ENCODE data around the gene ZBTB9.

The ZBTB9 gene

GRCh38 chr6:33418690-33419291 is 35.6 kb upstream of the ZBTB9 start:
- DNase-seq = peak in 1 of 2 experiments; percentile 15

GRCh38 chr6:33419580-33420490 is 34.5 kb upstream of the ZBTB9 start, which contains the start of gene SYNGAP1:
Gene SYNGAP1, plus strand, starts transcription at chr6:33420065. Its CDS starts 200 bp downstream, at chr6:33420265.
- peak in 1 of 2 experiments; percentile 18 for DNase-seq

DNA sequence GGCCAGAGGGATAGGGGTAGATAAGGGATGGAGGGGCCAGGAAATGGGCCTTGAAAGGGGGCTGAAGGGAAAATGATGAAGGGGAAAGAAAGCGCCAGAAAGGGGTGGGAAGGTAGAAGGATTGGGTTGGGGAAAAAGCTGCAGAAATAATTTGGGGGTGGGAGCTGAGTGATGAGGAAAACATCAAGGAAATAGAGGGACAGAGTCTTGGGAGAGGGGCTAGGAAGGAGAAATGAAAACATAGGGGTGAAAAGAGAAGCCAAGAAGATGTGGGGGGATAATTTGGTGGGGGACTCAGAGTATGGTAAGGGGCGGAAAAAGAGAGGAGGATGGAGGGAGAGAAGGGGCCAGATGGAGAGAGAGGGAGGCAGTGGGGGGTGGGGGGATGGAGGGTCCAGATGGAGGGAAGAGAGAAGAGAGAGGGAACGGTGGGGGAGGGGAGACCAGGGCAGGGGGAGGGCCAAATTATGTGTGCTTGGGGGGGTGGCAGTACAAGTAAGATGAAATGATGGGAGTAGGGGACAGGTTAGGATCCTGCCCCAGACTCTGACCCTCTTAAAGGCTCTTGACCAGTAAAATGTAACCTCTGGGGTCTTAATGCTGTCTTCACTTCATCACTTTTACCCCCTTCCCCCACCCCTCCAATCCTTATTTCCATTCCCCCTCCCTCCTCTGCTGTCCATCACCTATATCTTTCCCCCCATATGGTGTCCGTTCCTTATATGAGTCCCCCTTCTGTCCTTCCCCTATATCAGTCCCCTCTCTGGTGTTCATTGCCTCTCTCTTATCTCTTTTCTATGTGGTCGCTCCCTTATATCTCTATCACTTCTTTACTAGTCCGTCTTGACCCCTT is 33.7 kb upstream of the ZBTB9 start:
- no peak for DNase-seq

DNA sequence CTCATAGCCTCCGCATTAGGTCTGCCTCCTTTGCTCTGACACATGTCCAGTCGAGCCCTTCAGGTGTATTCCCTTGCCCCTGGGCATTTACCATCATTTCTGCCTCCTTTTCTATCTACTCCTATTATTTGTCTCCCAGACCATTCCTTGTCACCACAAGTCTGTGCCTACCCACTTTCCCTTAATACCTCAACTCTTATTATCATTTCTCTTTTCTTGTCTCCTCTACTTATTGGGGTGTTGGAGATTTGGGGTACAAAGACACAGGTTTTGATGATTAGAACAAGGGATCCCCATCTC is 33.1 kb upstream of the ZBTB9 start:
- DNase-seq = no peak

DNA sequence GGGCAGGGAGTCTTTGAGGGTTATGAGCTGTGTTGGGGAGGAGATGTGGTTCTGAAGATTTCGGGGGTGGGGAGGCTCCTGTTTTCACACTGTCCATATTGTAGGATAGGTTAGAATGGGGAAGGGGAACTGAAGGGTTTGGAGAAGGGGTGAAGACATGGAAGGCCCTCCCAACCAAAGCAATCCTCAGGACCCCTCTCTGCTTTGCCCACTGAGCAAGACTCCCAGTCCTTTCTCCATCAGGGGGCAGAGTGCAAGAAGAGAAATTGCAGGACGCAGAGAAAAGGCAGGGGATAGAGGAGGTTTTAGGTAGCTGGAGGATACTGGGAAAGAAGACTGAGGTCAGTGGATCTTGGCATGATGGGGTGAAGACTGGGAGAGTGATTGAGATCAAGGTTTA is 30.6 kb upstream of the ZBTB9 start:
- no peak for DNase-seq

DNA sequence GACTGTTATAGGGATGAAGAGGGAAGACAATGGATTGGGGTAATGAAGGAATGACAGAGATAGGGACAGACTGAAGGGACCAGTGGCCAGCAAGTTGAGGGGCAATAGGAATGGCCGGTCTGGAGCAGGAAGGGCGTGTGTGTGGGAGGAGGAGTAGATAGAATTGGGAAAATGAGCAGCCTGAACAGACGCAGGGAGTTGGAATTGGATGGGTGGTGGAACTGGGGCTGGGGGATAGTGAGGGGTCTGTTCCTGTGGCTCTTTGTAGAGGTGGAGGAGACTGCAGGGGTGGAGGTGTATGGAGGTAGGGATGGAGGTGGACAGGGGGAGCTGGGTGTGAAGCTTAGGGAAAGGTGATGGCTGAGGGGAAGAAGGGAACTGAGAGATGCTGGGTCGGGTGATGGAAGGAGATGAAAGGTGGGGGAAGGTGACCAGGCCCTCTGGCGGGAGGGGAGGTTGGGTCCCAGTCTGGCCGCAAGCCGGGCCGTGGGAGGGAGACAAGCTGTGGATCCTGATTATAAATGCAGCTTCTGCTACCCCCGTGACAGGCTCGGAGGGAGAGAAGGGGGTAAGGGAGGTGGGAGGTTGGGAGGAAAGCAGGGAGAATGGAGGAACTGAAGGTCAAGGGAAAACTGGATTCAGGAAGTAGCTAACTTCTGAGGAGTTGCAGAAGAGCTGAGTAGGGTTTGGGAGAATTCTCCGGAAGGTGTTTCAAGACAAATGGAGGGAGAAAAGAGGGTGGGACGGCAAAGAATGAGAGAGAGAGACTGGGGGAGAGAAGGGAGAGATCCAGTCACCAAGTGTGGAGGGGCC is 29.3 kb upstream of the ZBTB9 start:
- no peak for DNase-seq

- DNase-seq = peak; percentile 69 to 84
These were observed 28.5 kb upstream of the ZBTB9 start for GRCh38 chr6:33425668-33426577.

DNA sequence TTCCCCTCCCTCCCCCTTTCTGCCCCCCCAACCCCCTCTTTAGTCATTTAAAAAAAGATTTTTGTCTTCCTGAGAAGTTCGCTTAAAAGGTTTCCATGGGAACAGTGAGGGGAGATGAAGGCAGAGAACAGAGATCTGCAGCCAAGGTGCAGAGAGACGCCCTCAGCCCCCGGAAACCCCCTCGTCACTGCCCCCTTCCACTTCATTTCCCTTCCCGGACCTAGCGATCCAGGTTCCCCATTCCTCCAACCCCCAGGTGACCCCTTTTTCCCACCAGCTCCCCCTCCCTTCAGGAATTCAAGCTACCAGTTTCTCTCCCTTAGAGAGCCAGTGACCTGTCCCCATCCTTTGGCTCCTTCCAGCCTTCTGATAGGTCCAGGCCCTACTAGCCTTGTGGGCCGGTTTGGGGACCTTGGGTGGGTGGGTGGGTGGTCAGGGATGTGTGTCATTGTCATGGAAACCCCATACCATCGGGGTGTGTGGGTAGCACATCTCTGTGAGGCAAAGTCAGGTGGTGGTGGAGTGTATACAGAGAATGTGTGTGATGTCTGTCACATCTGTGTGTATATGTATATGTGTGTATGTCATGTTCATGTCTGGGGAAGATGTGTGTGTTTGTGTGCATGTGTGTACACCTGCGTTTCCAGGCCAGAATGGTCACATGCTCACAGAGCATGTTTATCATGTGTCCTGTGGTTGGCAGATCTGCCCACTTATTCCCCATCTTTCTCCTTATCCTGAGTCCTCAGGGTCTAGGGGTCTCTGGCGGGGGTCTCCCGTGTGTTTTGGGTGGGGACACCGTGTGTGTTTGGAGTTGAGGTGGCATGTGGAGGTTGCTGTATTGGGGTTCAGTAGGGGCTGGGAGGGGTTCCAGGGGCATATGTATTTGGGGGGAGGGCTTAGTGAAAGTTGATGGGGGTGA is 27.5 kb upstream of the ZBTB9 start:
- no peak for DNase-seq

DNA sequence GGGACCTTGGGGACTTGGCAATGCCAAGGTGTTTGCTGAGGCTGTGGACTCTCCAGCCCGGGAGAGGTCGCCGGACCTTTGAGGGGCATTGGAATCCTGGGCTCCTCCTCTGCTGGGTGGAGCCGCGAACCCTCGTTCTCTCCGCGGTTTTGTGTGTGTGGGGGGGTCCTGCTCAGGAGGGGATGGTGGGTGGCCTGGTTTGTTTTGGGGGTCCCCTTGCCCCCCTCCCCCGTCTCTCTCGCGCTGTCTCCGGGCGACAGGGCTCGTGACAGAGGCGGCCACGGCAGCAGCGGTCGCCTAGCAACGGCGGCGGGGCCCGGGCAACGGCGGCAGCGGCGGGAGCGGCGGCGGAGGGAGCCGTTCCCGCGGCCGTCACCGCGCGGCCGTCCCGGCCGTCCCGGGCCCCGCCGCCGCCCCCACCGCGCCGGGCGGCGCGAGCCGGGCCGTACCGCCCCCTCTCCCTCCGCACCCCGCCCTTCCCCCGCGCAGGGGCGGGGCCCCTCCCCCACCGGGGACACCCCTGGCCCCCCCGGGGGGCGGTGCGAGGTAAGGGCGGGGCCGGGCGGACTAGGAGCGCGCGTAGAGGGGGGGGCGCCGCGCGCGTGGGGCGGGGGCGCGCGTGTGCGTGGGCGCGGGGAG is 26.7 kb upstream of the ZBTB9 start:
- DNase-seq = no peak

DNA sequence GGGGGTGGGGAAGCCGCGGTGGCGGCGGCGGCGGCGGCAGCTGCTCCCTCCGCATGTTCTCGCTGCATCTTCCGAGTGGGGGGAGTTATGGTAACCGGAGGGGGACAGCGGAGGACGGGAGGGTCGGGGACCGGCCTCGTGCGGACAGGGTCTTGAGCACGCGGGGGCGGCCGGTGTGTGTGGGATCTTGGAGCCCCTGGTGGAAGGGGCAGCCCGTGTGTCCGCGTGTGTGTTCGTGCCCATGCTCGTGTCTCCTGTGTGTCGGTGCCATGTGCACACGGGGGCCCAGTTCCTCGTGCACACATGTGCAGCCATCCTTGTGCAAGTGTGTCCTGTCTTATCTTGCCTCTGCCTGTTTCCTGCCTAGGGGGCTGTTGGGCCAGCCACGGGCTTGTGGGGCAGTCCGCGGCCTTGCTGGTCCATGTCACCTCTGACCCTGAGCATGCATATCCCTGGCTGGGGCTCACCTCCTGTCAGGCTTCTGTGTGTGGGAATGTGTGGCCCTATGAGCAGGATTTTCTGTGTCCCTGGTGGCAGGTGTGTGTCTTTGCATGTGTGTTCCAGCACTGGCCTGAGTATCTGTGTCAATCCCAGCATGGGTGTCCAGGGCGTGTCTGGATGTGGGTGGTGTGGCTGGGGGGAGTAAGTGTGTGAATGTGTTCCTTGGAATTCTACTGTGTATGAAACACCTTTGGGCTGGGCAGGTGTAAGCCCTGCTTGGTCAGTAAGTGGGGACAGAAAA is 26.0 kb upstream of the ZBTB9 start:
- DNase-seq = peak; percentile 49 to 54

GRCh38 chr6:33428966-33429749 is 25.2 kb upstream of the ZBTB9 start:
- no peak for DNase-seq

GRCh38 chr6:33429750-33430052 is 24.7 kb upstream of the ZBTB9 start:
- DNase-seq = no peak

GRCh38 chr6:33430334-33430733 is 24.0 kb upstream of the ZBTB9 start:
- DNase-seq = no peak

DNA sequence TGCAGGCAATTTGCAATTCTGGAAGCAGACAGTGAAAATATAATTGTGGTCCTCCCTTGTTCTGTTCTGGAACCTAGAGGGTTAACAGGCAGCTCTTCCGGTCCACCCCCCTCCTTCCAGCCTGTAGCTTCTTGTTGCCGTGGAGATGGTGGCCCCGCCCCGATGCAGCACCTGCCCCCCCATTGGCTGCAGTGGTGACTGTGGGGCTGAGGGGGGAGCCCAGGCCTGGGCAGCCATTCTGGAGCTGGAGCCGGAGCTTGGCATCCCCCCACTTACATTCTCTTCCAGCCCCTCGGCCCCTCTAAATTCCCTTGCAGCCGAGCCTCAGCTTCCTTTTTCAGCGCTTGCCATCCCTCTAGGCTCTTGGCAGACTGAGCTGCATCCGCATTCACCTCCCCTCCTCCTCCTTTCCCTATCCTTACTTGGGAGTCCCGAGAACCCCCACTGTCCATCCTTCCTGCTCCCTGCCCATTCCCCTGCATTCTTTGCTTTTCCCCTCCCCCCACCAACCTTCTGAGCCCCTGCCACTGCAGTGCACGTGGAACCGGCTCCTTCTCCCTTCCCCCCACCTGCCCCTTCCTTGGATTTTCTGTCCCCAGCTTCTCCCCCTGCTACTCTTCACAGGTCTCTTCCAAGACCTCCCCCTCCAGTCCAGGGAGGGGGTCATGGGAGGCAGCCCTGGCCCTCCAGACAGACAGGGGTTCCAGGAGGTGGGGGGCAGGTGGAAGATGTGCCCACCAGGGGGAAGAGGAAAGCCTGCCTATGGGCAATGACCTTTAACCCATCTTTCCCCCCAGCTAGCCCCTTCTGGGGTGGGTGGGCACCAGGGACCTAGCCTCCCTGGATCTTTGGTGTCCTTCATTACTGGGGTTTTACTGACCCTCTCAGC is 23.1 kb upstream of the ZBTB9 start:
- DNase-seq = peak; percentile 52 to 61

- DNase-seq = no peak
These were observed 22.4 kb upstream of the ZBTB9 start for GRCh38 chr6:33431880-33432541.

- DNase-seq = no peak
These were observed 21.8 kb upstream of the ZBTB9 start for GRCh38 chr6:33432546-33432945.

Data from SHP77 (cell line).